NCI-H2107 treated with DMSO at 0.1 percent for 48 hours (cell line): ENCODE data around the gene CAPN5.

Experiments
- DNase-seq: peaks from one replicate; lab custom pipeline; 2025; ENCODE audit not compliant: unreplicated experiment; lab: John Stamatoyannopoulos, UW

The CAPN5 gene

GRCh38 chr11:77115956-77116355, 49.2 kb downstream of the CAPN5 start:
- no peak for DNase-seq

- DNase-seq = peak; percentile 4
Observed at GRCh38 chr11:77117492-77117891, 50.7 kb downstream of the CAPN5 start.

- no peak for DNase-seq
Observed at GRCh38 chr11:77118086-77118485, 51.3 kb downstream of the CAPN5 start.

GRCh38 chr11:77118971-77119370, 52.2 kb downstream of the CAPN5 start:
- no peak for DNase-seq

- no peak for DNase-seq
Observed at GRCh38 chr11:77119531-77119936, 52.8 kb downstream of the CAPN5 start.

- no peak for DNase-seq
Observed at GRCh38 chr11:77120571-77120970, 53.8 kb downstream of the CAPN5 start.

- DNase-seq = no peak
Observed at GRCh38 chr11:77121096-77121640, 54.4 kb downstream of the CAPN5 start.

- no peak for DNase-seq
Observed at GRCh38 chr11:77121876-77122575, 55.3 kb downstream of the CAPN5 start.

- no peak for DNase-seq
Observed at GRCh38 chr11:77122576-77123212, 55.9 kb downstream of the CAPN5 start.

- DNase-seq = no peak
Observed at GRCh38 chr11:77123591-77123990, 56.8 kb downstream of the CAPN5 start.

GRCh38 chr11:77124041-77124440, 57.3 kb downstream of the CAPN5 start:
- DNase-seq = no peak

GRCh38 chr11:77124488-77124887, 57.7 kb downstream of the CAPN5 start:
- no peak for DNase-seq

GRCh38 chr11:77125191-77125590, 58.4 kb downstream of the CAPN5 start:
- DNase-seq = no peak

- no peak for DNase-seq
Observed at GRCh38 chr11:77125695-77126094, 58.9 kb downstream of the CAPN5 start.

- no peak for DNase-seq
Observed at GRCh38 chr11:77126156-77126775, 59.5 kb downstream of the CAPN5 start.

GRCh38 chr11:77126861-77127234, 60.1 kb downstream of the CAPN5 start:
- no peak for DNase-seq

GRCh38 chr11:77127235-77127911, 60.6 kb downstream of the CAPN5 start:
- peak; percentile 21 for DNase-seq

GRCh38 chr11:77127920-77128691, 61.3 kb downstream of the CAPN5 start, which contains the start of gene MYO7A:
Gene MYO7A, plus strand, starts transcription at chr11:77128246. Its CDS starts 2,389 bp downstream, at chr11:77130635.
- DNase-seq = peak; percentile 19

GRCh38 chr11:77129069-77129841, 62.5 kb downstream of the CAPN5 start:
- DNase-seq = no peak
